GM12878 (cell line): ENCODE results near the gene SGCD.

ENCODE experiments used
- MYC ChIP-seq: IDR thresholded peaks from 2 replicates; pipeline ENCODE4 v1.6.1; 2011; ENCODE audit warnings: mild to moderate bottlenecking, low read length, moderate library complexity, inconsistent platforms; ENCODE audit not compliant: insufficient read depth, insufficient replicate concordance, insufficient read length, severe bottlenecking
- NFYA ChIP-seq: IDR thresholded peaks from 2 replicates; pipeline ENCODE4 v1.6.1; 2011; ENCODE audit warnings: low read depth, mild to moderate bottlenecking, low read length, improper control_type of control experiment, borderline replicate concordance
- POLR2AphosphoS5 ChIP-seq: IDR thresholded peaks from 2 replicates; pipeline ENCODE4 v1.6.1; 2011; ENCODE audit warnings: mild to moderate bottlenecking, low read length, inconsistent platforms
- TF ChIP-seq, protein P1 (sequence below), 3 experiments: IDR thresholded peaks in 2 of 3; conservative IDR thresholded peaks in 1 of 3; 2 replicates each; pipeline ENCODE4 v1.5.1; 2011; ENCODE audit warnings: low read depth in 3 of 3, low read length in 3 of 3, mild to moderate bottlenecking in 3 of 3, control low read depth in 2 of 3, moderate library complexity in 2 of 3, inconsistent platforms in 1 of 3, mixed read lengths in 1 of 3; ENCODE audit not compliant: control insufficient read depth in 2 of 3, insufficient read depth in 1 of 3; ENCODE audit errors: extremely low read depth in 1 of 3

DNA sequence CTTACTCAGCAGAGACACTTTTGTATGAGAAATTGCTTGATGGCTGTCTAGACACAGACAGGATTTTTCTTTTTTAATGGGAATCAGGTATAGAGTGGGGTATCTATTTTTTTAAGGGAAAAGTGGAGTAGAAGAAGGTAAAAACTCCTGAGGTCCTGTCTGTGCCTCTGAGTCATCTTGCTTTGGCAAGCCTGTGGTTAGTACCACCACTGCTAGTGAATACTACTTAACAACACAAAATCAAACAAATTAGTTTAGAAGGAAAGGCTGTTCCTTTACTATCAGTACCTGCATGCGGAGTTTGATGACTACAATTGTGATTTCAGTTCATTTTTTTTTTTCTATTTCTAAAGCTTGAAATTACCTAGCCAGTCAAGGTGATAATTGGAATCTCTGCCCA, 372.2 kb downstream of the SGCD start:
- TF ChIP-seq, protein P1, sequence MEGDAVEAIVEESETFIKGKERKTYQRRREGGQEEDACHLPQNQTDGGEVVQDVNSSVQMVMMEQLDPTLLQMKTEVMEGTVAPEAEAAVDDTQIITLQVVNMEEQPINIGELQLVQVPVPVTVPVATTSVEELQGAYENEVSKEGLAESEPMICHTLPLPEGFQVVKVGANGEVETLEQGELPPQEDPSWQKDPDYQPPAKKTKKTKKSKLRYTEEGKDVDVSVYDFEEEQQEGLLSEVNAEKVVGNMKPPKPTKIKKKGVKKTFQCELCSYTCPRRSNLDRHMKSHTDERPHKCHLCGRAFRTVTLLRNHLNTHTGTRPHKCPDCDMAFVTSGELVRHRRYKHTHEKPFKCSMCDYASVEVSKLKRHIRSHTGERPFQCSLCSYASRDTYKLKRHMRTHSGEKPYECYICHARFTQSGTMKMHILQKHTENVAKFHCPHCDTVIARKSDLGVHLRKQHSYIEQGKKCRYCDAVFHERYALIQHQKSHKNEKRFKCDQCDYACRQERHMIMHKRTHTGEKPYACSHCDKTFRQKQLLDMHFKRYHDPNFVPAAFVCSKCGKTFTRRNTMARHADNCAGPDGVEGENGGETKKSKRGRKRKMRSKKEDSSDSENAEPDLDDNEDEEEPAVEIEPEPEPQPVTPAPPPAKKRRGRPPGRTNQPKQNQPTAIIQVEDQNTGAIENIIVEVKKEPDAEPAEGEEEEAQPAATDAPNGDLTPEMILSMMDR (IDR thresholded peaks at IDR 0.05 in 2 of 3, conservative IDR thresholded peaks at IDR 0.05 in 1 of 3; ENCODE audit: control insufficient read depth in 2 of 3, extremely low read depth in 1 of 3, insufficient read depth in 1 of 3, low read depth in 3 of 3, low read length in 3 of 3), result no peak
- TF ChIP-seq MYC (no peak), NFYA (no peak), POLR2AphosphoS5 (no peak)
